NOMO-1 treated with dmso at 0.1 percent for 144 hours (cell line): ENCODE measurements around the gene FBXL14.
A peak's percentile ranks its signal among the peaks of the same experiment; 100 is the strongest.

Source experiments
- DNase-seq: peaks from one replicate; lab custom pipeline; 2025; ENCODE audit not compliant: unreplicated experiment; lab: John Stamatoyannopoulos, UW

FBXL14 gene

GRCh38 chr12:1595026-1595561 lies 713 bp upstream of the FBXL14 start:
- no peak for DNase-seq

GRCh38 chr12:1594006-1594260 lies 448 bp downstream of the FBXL14 start:
- DNase-seq: no peak

- DNase-seq: no peak
Observed at GRCh38 chr12:1593174-1594005, 991 bp downstream of the FBXL14 start.

- no peak for DNase-seq
Observed at GRCh38 chr12:1592444-1593173, 1.8 kb downstream of the FBXL14 start.

- DNase-seq: no peak
Observed at GRCh38 chr12:1591543-1591942, 2.8 kb downstream of the FBXL14 start.

GRCh38 chr12:1591034-1591433 lies 3.3 kb downstream of the FBXL14 start:
- DNase-seq: no peak

- DNase-seq: no peak
Observed at GRCh38 chr12:1590221-1590979, 4.0 kb downstream of the FBXL14 start.

- DNase-seq: no peak
Observed at GRCh38 chr12:1588575-1588947, 5.8 kb downstream of the FBXL14 start.

- no peak for DNase-seq
Observed at GRCh38 chr12:1587927-1588574, 6.3 kb downstream of the FBXL14 start.

GRCh38 chr12:1584326-1584725 lies 10.1 kb downstream of the FBXL14 start:
- DNase-seq: no peak

GRCh38 chr12:1583421-1584078 lies 10.8 kb downstream of the FBXL14 start:
- DNase-seq: peak; percentile 56

- no peak for DNase-seq
Observed at GRCh38 chr12:1582709-1583050, 11.7 kb downstream of the FBXL14 start.

- no peak for DNase-seq
Observed at GRCh38 chr12:1581973-1582708, 12.2 kb downstream of the FBXL14 start.

GRCh38 chr12:1580526-1580925 lies 13.9 kb downstream of the FBXL14 start:
- DNase-seq: no peak

GRCh38 chr12:1579651-1580435 lies 14.5 kb downstream of the FBXL14 start:
- no peak for DNase-seq

GRCh38 chr12:1576410-1577241 lies 17.8 kb downstream of the FBXL14 start:
- DNase-seq: no peak

- no peak for DNase-seq
Observed at GRCh38 chr12:1575408-1576401, 18.7 kb downstream of the FBXL14 start.
